NCI-H1105 treated with DMSO at 0.1 percent for 48 hours (cell line): ENCODE results near the gene GIPC1.

ENCODE experiments used
- DNase-seq: peaks from one replicate; lab custom pipeline; 2025; lab: John Stamatoyannopoulos, UW

Gene GIPC1

GRCh38 chr19:14494411-14494810, 1.5 kb downstream of the GIPC1 start:
- DNase-seq = no peak

GRCh38 chr19:14492756-14493337, 3.1 kb downstream of the GIPC1 start:
- DNase-seq = no peak

GRCh38 chr19:14487370-14488125, 8.4 kb downstream of the GIPC1 start:
- DNase-seq = no peak

GRCh38 chr19:14482172-14482941, 13.6 kb downstream of the GIPC1 start:
- no peak for DNase-seq

GRCh38 chr19:14480700-14481079, 15.2 kb downstream of the GIPC1 start:
- DNase-seq = no peak

- peak; percentile 3 for DNase-seq
These were observed 15.8 kb downstream of the GIPC1 start for GRCh38 chr19:14479975-14480699.

- no peak for DNase-seq
These were observed 16.5 kb downstream of the GIPC1 start for GRCh38 chr19:14479309-14479974.

GRCh38 chr19:14478113-14478545, 17.8 kb downstream of the GIPC1 start:
- DNase-seq = no peak

- DNase-seq = no peak
These were observed 18.4 kb downstream of the GIPC1 start for GRCh38 chr19:14477418-14478112.

- no peak for DNase-seq
These were observed 19.1 kb downstream of the GIPC1 start for GRCh38 chr19:14476673-14477401.

GRCh38 chr19:14476327-14476672, 19.6 kb downstream of the GIPC1 start:
- no peak for DNase-seq

GRCh38 chr19:14475251-14476073, 20.5 kb downstream of the GIPC1 start, which contains the start of gene PTGER1:
Gene PTGER1 (minus strand): TSS chr19:14475354. CDS start chr19:14474320, 1,034 bp downstream.
- no peak for DNase-seq

GRCh38 chr19:14474827-14475226, 21.1 kb downstream of the GIPC1 start:
- DNase-seq = no peak

- DNase-seq = no peak
These were observed 21.8 kb downstream of the GIPC1 start for GRCh38 chr19:14473978-14474578.

GRCh38 chr19:14473073-14473977, 22.6 kb downstream of the GIPC1 start:
- no peak for DNase-seq

- peak; percentile 70 for DNase-seq
These were observed 23.6 kb downstream of the GIPC1 start for GRCh38 chr19:14472202-14472938.

GRCh38 chr19:14471436-14472187, 24.3 kb downstream of the GIPC1 start:
- DNase-seq = no peak
